ENCODE measurements around the gene MARCHF9. TPM values are rescaled to one million over a fixed set of nuclear protein-coding genes. Genes with fewer than 3 reads are reported as not detected.

The MARCHF9 gene
- total and polyA plus RNA-seq, 9 donors, result 5.0 to 15.2 (median 7.7) TPM

- H3K4me3 ChIP-seq, result no peak overlapping the region
- no peaks in the 10 kb centered on the region for H3K27me3 ChIP-seq
- no peak overlapping the region for H3K27ac ChIP-seq
- DNase-seq, result no peak
- WGBS, 3 donors, result 94 to 96% (median 95%) methylated on average over 11 of the region's 11 CpGs
- H3K9me3 ChIP-seq, result no peaks in the 10 kb centered on the region
- intact Hi-C loops (cut with DNase I), result no loop called here
- H3K4me1 ChIP-seq (ENCODE audit: insufficient read depth), result peaks cover 14% of the 10 kb centered on the region
- no peak for TF ChIP-seq EP300 (IDR thresholded peaks at IDR 0.05)
- no peak for TF ChIP-seq POLR2A (IDR thresholded peaks at IDR 0.05)
- no peak for TF ChIP-seq CTCF (IDR thresholded peaks at IDR 0.05)
- no peaks in the 10 kb centered on the region for H3K36me3 ChIP-seq
Measured at GRCh38 chr12:57769594-57769993, 14.7 kb downstream of the MARCHF9 start.

- H3K27me3 ChIP-seq, result no peaks in the 10 kb centered on the region
- no peaks in the 10 kb centered on the region for H3K36me3 ChIP-seq
- WGBS, 3 donors, result 80 to 89% (median 83%) methylated on average over 4 of the region's 4 CpGs
- peaks cover 9% of the 10 kb centered on the region for H3K4me1 ChIP-seq (ENCODE audit: insufficient read depth)
- intact Hi-C loops (cut with DNase I), result no loop called here
- peak overlapping the region in 1 of 2 donors; percentile 85 for H3K27ac ChIP-seq
- H3K4me3 ChIP-seq, result no peak overlapping the region
- no peaks in the 10 kb centered on the region for H3K9me3 ChIP-seq
- TF ChIP-seq EP300 (IDR thresholded peaks at IDR 0.05), result no peak
- TF ChIP-seq POLR2A (IDR thresholded peaks at IDR 0.05), result no peak
- TF ChIP-seq CTCF (IDR thresholded peaks at IDR 0.05), result no peak
- no peak for DNase-seq
Measured at GRCh38 chr12:57770734-57771133, 15.8 kb downstream of the MARCHF9 start.

GRCh38 chr12:57771236-57771872 is 16.5 kb downstream of the MARCHF9 start:
- DNase-seq, result peak; percentile 91 to 95 (median 93)
- intact Hi-C loops (cut with DNase I), result no loop called here
- Histone ChIP-seq H3K27ac (peak overlapping the region; percentile 67 to 85), H3K4me1 (ENCODE audit: insufficient read depth) (peaks cover 8% of the 10 kb centered on the region), H3K9me3 (no peaks in the 10 kb centered on the region), H3K36me3 (no peaks in the 10 kb centered on the region), H3K4me3 (peak overlapping the region; percentile 86), H3K27me3 (no peaks in the 10 kb centered on the region)
- no peak for TF ChIP-seq CTCF (IDR thresholded peaks at IDR 0.05)
- TF ChIP-seq EP300 (IDR thresholded peaks at IDR 0.05), result no peak
- no peak for TF ChIP-seq POLR2A (IDR thresholded peaks at IDR 0.05)
- 2% methylated on average over 16 of the region's 16 CpGs for WGBS, 3 donors

- H3K4me1 ChIP-seq (ENCODE audit: insufficient read depth), result peaks cover 4% of the 10 kb centered on the region
- peak; percentile 69 for TF ChIP-seq POLR2A (IDR thresholded peaks at IDR 0.05)
- TF ChIP-seq EP300 (IDR thresholded peaks at IDR 0.05), result no peak
- TF ChIP-seq CTCF (IDR thresholded peaks at IDR 0.05), result no peak
- peak; percentile 94 to 96 (median 95) for DNase-seq
- H3K27me3 ChIP-seq, result no peaks in the 10 kb centered on the region
- intact Hi-C loops (cut with DNase I), result no loop called here
- no peaks in the 10 kb centered on the region for H3K9me3 ChIP-seq
- peak within 1 kb of the TSS; percentile 86 for H3K4me3 ChIP-seq
- 0 to 1% (median 0%) methylated on average over 28 of the region's 28 CpGs for WGBS, 3 donors
- H3K36me3 ChIP-seq, result no peaks in the 10 kb centered on the region
- peak within 1 kb of the TSS; percentile 67 to 85 for H3K27ac ChIP-seq
Measured at GRCh38 chr12:57771873-57772428, 17.0 kb downstream of the MARCHF9 start, which contains the start of gene METTL1. Gene METTL1 (minus strand): TSS chr12:57772105. CDS start chr12:57772083, 22 bp downstream.

All from ovary (tissue), 9 donors.